ENCODE measurements around the gene ARHGAP6. TPM values are rescaled to one million over a fixed set of nuclear protein-coding genes. Genes with fewer than 3 reads are reported as not detected.
A peak's percentile ranks its signal among the peaks of the same experiment; 100 is the strongest.

ARHGAP6 gene
- total and polyA plus RNA-seq, 9 of the 15 experiments (the other 6 are each of a cell fraction or from before 2014, with no cell fraction given) = 12.5 to 63.6 (median 41.8) TPM

- TF ChIP-seq SMAD4 (CRISPR knock-in tag; conservative IDR thresholded peaks at IDR 0.05) = peak; percentile 38; the same call in 1 of the 2 replicates
- no peak for TF ChIP-seq SUPT5H (IDR thresholded peaks at IDR 0.05)
- no peak for TF ChIP-seq DIDO1 (tag; IDR thresholded peaks at IDR 0.05; ENCODE audit: low read depth)
- TF ChIP-seq CEBPB (tag; IDR thresholded peaks at IDR 0.05) = peak; percentile 64; the same call in 1 of the 2 replicates
- peak; percentile 59 for TF ChIP-seq PKNOX1 (IDR thresholded peaks at IDR 0.05)
- no peak for TF ChIP-seq CEBPZ (IDR thresholded peaks at IDR 0.05; ENCODE audit: borderline replicate concordance, low read depth, low read length)
- no peak for TF ChIP-seq SAFB (IDR thresholded peaks at IDR 0.05; ENCODE audit: borderline replicate concordance, low read depth, low read length)
- TF ChIP-seq PBX2 (CRISPR knock-in tag; IDR thresholded peaks at IDR 0.05; ENCODE audit: low read depth) = no peak
- 0 out of 2 replicates have a peak, but pooled peaks have one; percentile 31 for TF ChIP-seq PBX2 (tag; conservative IDR thresholded peaks at IDR 0.05; ENCODE audit: low read depth)
- TF ChIP-seq CTBP1 (IDR thresholded peaks at IDR 0.05; ENCODE audit: borderline replicate concordance) = peak; percentile 62
- TF ChIP-seq ZFPM2 (CRISPR knock-in tag; IDR thresholded peaks at IDR 0.05) = no peak
- TF ChIP-seq COPS2 (conservative IDR thresholded peaks at IDR 0.05) = no peak
- TF ChIP-seq NFE2 (IDR thresholded peaks at IDR 0.05; ENCODE audit: low read depth) = peak; percentile 55
- TF ChIP-seq HNRNPLL (IDR thresholded peaks at IDR 0.05; ENCODE audit: low read depth, low read length, poor library complexity, severe bottlenecking) = no peak
- no peak for TF ChIP-seq DNMT1 (IDR thresholded peaks at IDR 0.05)
- TF ChIP-seq ATF7 (IDR thresholded peaks at IDR 0.05) = peak; percentile 89
- TF ChIP-seq SMARCA4 (IDR thresholded peaks at IDR 0.05) = peak; percentile 43; the same call in 1 of the 2 replicates
- no peak for TF ChIP-seq STAT6 (CRISPR knock-in tag; IDR thresholded peaks at IDR 0.05)
- no peak for TF ChIP-seq MCM2 (IDR thresholded peaks at IDR 0.05; ENCODE audit: low read depth)
- TF ChIP-seq GATAD2B (IDR thresholded peaks at IDR 0.05; ENCODE audit: borderline replicate concordance) = no peak
Measured at GRCh38 chrX:11386001-11386523, 279.7 kb downstream of the ARHGAP6 start (continued).
